Measurements from ENCODE around the gene CEMP1.

CEMP1 gene

GRCh38 chr16:2500430-2500917 is 30.7 kb downstream of the CEMP1 start:
- no peak for DNase-seq

DNA sequence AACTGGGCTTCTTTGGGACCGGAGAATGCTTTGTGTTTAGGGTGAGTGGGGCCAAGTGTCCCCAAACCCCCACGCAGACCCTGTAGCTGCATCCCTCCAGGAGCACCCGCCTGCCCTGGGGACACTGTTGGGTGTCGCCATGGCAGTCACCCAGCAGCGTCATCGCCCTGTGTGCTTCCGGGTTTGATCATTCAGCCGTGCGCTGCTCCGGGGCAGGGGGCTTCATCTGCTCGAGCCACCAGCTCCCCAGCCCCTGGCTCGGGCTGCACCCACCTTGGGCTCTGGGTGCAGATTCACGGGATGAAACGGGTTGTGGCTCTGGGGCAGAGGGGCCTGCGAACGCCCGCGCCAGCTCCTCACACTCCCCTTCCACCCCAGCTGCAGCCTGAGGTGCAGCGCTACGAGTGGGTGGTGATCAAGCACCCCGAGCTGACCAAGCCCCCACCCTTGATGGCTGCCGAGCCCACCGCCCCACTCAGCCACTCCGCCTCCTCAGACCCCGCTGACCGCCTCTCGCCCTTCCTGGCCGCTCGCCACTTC is 31.2 kb downstream of the CEMP1 start:
- no peak for DNase-seq

DNA sequence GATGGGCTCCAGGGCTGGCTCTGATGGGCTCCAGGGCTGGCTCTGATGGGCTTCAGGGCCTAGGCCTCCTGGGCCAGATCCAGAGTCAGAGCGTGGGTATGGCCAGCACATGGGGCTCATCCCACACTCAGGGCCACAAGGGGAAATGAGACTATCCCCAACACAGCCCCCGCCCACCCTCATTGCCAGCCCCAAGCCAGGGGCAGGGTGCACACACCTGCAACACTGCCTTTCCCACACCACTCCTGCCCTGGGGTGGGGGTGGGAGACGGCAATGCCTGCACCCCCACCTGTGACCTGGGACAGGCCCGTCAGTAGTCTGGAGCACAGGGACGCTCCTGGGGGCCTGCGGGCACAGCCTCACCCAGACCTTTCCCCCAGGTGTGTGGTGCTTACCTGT is 31.8 kb downstream of the CEMP1 start:
- DNase-seq = no peak

- no peak for DNase-seq
Measured at GRCh38 chr16:2498531-2499253, 32.5 kb downstream of the CEMP1 start.

GRCh38 chr16:2497695-2498484 is 33.3 kb downstream of the CEMP1 start:
- no peak for DNase-seq

DNA sequence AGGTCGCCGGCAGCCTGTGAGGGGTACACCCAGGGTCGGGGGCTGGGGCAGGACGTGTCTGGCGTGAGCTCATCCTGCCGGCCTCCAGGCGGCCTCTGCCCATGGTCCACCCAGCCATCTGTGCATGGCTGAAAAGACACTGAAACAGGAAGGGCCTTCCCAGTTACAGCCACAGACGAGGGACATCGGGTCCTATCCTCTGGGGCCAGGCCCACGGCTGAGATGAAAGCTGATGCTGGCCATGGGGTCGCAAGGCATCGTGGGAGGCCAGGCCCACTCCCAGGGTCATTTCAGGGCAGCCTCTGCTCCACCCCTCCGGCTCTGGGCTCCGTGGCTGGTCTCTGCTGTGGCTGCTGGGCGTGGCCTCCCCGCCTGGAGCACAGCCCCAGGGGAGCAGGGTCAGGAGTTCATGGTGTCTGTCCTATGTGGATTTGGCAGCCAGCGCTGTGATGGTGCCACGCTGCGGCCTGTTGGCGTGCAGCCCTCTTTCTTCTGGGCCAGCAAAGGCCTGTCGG is 34.0 kb downstream of the CEMP1 start:
- no peak for DNase-seq

DNA sequence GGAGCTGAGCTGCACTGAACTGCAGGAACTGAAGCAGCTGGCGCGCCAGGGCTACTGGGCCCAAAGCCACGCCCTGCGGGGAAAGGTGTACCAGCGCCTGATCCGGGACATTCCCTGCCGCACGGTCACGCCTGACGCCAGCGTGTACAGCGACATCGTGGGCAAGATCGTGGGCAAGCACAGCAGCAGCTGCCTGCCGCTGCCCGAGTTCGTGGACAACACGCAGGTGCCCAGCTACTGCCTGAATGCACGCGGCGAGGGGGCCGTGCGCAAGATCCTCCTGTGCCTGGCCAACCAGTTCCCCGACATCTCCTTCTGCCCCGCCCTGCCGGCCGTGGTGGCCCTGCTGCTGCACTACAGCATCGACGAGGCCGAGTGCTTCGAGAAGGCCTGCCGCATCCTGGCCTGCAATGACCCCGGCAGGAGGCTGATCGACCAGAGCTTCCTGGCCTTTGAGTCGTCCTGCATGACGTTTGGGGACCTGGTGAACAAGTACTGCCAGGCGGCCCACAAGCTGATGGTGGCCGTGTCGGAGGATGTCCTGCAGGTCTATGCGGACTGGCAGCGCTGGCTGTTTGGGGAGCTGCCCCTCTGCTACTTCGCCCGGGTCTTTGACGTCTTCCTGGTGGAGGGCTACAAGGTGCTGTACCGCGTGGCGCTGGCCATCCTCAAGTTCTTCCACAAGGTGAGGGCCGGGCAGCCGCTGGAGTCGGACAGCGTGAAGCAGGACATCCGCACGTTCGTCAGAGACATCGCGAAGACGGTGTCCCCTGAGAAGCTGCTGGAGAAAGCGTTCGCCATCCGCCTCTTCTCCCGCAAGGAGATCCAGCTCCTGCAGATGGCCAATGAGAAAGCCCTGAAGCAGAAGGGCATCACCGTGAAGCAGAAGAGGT is 34.7 kb downstream of the CEMP1 start:
- no peak for DNase-seq

DNA sequence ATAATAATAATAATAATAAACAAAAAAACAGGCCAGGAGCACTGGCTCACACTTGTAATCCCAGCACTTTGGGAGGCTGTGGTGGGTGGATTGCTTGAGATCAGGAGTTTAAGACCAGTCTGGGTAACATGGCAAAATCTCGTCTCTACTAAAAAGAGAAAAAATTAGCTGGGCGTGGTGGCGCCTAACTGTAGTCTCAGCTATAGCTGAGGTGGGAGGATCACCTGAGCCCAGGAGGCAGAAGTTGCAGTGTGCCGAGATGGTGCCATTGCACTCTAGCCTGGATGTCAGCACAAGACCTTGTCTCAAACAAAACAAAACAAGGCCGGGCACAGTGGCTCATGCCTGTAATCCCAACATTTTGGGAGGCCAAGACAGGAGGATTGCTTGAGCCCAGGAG is 36.2 kb downstream of the CEMP1 start:
- DNase-seq = no peak

GRCh38 chr16:2494616-2495015 is 36.6 kb downstream of the CEMP1 start:
- no peak for DNase-seq

- DNase-seq = no peak
Measured at GRCh38 chr16:2493605-2494004, 37.6 kb downstream of the CEMP1 start.

- no peak for DNase-seq
Measured at GRCh38 chr16:2492292-2492691, 38.9 kb downstream of the CEMP1 start.

DNA sequence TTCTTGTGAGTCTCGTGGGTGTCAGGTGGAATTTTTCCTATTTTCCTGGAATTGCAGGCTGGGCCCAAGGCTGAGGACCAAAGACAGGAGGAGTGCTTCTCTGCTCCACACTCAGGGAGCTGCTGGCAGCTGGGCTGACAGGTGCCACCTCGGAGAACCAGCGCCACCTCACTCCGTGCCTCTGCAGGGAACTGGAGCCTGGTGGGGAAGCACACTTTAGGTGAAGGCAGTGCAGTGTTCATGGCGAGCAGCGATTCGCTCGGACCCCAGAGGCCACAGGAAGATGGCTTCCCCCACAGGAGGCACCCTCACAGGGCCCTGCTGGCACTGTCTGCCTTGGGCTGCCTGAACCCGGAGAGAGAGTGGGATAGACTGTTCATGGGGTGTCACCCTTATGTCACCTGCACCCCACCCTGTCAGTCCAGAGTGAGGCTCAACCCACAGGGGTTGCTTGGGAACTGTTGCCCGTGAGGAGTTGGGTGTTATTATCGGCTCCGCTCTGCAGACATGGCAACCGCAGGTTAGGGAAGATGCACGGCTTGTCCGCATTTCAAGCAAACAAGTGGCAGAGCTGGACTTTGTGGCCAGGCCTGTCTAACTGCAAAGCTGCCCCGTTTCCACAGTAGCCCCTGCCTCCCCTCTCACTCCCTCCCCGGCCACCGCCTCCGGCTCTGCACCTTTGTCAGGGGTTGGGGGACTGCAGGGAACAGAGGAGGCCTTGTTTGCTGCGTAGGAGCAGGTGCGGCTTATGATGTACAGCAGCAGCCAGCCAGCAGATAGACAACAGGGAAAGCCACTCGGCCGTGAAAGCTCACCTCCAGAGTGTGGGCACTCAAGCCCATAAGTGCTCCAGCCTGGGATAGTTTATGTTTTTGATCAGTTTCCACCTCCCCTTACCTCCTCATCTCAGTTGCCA is 40.8 kb downstream of the CEMP1 start:
- DNase-seq = peak; percentile 47 to 79

DNA sequence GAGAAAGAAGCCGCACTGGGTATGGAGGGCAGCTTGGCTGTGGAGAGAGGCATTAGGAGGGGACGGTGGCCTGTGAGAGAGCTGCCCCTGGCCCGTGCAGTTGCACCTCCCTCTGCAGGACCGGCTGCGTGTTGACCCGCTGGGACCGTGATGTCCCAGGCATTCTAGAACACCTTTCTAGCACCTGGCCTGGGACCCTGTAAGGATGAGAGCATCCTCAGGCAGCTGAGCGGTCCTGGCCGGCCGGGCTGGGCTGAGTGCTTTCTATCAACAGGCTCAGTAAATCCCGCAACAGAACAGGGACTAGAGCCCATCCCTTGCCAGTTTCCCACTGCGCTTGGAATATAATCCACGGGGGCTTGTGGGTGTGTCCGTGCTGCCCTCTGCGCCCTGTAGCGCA is 41.6 kb downstream of the CEMP1 start:
- DNase-seq = no peak

- DNase-seq = no peak
Measured at GRCh38 chr16:2487903-2488531, 43.2 kb downstream of the CEMP1 start.

DNA sequence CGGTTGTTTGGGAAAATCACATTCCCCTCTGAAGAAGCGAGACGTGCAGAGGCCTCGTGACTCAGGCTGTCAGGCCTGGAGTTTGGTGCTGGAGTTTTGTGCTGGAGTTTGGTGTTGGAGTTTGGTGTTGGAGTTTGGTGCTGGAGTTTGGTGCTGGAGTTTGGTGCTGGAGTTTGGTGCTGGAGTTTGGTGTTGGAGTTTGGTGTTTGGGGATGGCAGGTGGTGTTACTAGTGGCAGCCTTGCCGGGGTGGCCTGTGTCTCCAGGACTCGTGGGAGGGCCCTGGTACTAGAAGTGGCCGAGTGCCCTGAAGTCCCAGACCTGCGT is 43.7 kb downstream of the CEMP1 start:
- DNase-seq = no peak

GRCh38 chr16:2486645-2487516 is 44.3 kb downstream of the CEMP1 start:
- DNase-seq = peak in 1 of 2 experiments; percentile 46

DNA sequence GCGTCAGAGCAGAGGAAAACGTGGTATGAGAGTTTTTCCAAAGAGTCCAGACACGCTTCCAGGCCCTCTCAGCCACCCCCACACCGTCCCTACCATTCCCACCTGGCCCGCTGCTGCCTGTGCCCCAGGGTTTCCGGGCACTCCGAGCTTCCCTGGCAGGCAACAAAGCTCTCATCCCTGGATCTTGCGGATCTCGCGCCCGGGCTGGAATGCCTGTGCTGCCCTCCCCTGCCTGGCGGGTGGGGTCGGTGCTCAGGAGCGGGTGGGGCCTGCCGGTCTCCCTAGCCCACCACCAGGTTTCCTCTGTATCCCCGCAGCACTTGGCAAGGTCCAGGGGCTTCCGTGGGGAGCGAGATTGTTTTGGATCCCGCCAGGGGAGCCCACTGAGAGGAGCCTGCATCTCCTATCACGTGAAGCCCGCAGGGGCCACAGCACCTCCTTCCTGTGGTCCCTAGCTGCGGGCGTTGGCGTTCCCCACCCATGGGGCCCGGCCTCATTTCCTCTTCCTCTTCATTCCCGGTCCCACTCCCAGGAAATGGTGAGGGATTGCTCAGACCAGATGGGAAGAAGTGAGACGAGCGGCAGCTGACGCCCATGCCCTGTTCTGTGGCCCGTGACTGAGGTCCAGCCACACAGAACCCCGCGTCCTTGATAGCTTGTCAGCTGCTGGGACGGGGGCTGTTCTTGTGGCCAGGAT is 45.2 kb downstream of the CEMP1 start:
- DNase-seq = no peak

- no peak for DNase-seq
Measured at GRCh38 chr16:2484898-2485508, 46.2 kb downstream of the CEMP1 start.
